Natural killer cell (primary cell): ENCODE results near the gene FLII. TPM values are rescaled to one million over a fixed set of nuclear protein-coding genes. Genes with fewer than 3 reads are reported as not detected.
A peak's percentile ranks its signal among the peaks of the same experiment; 100 is the strongest.
"Not testable (repeated sequence)": the region's sequence is repeated elsewhere in the genome, so short reads cannot be mapped to it uniquely, and the experiment has no call there.

ENCODE experiments used
- ATAC-seq, 3 donors: fragments of 150-1000 bp in 2 of 3; fragments of 200-7000 bp in 1 of 3; cut with Tn5 transposase; 1 replicate in 1 of 3; 2 replicates in 2 of 3; pipeline ENCODE4 v1.10.0; 2021; ENCODE audit warnings: mild to moderate bottlenecking in 2 of 3, moderate library complexity in 2 of 3
- DNase-seq, 2 donors: peaks; one replicate each; pipeline versions ENCODE4 v3.0.0 to v3.0.0-alpha.2; 2013 to 2021; ENCODE audit warnings: mixed read lengths in 1 of 2
- H3K27ac ChIP-seq: one replicate; pipeline ENCODE4 v1.5.1; 2013; ENCODE audit warnings: mild to moderate bottlenecking, low read length
- H3K27me3 ChIP-seq: one replicate; pipeline ENCODE4 v1.6.1; 2013; ENCODE audit warnings: low read length; ENCODE audit not compliant: control insufficient read depth, insufficient read depth
- H3K36me3 ChIP-seq: one replicate; pipeline ENCODE4 v1.6.1; 2013; ENCODE audit warnings: low read length; ENCODE audit not compliant: control insufficient read depth, insufficient read depth
- H3K4me1 ChIP-seq: one replicate; pipeline ENCODE4 v1.6.1; 2013; ENCODE audit warnings: low read length; ENCODE audit not compliant: control insufficient read depth, insufficient read depth
- H3K4me3 ChIP-seq: one replicate; pipeline ENCODE4 v1.5.1; 2013; ENCODE audit warnings: low read length
- H3K9me3 ChIP-seq: one replicate; pipeline ENCODE4 v1.6.1; 2013; ENCODE audit warnings: low read length; ENCODE audit not compliant: control insufficient read depth, insufficient read depth
- H3K27ac Mint-ChIP-seq, 2 donors: one replicate each; pipeline ENCODE4 v1.8.0; 2022; ENCODE audit warnings: mild to moderate bottlenecking in 2 of 2, mixed read lengths in 2 of 2, moderate library complexity in 1 of 2
- H3K27me3 Mint-ChIP-seq, 2 donors: one replicate each; pipeline ENCODE4 v1.8.0; 2022; ENCODE audit warnings: low read depth in 2 of 2, mixed read lengths in 2 of 2
- H3K36me3 Mint-ChIP-seq: one replicate; pipeline ENCODE4 v1.8.0; 2022; ENCODE audit warnings: mixed read lengths
- H3K4me1 Mint-ChIP-seq, 2 donors: one replicate each; pipeline ENCODE4 v1.8.0; 2022; ENCODE audit warnings: mixed read lengths in 2 of 2
- H3K4me3 Mint-ChIP-seq: one replicate; pipeline ENCODE4 v1.8.0; 2022; ENCODE audit warnings: mild to moderate bottlenecking, moderate library complexity, mixed read lengths
- H3K9me3 Mint-ChIP-seq, 2 donors: one replicate each; pipeline ENCODE4 v1.8.0; 2022; ENCODE audit warnings: mixed read lengths in 2 of 2
- WGBS: methylation state at CpG from one replicate; pipeline ENCODE4 v1.1.7; 2013; ENCODE audit warnings: missing lambda C conversion rate; ENCODE audit not compliant: insufficient coverage; 5-methylcytosine and 5-hydroxymethylcytosine counted together
- intact Hi-C: fragments of 100-400 bp; cut with micrococcal nuclease; formaldehyde crosslinking; loops from one replicate; pipeline ENCODE4 v1.14.2; 2022
- total RNA-seq, 4 donors: library from RNA; stranded (reverse); fragments of 120-200 nt in 1 of 4; gene quantifications; one replicate each; pipeline versions ENCODE4 v1.2.3 to v1.2.4, GENCODE V29; 2013 to 2022
- TF ChIP-seq, protein P1 (sequence below): fragments of 200-600 bp; IDR thresholded peaks from one replicate; pipeline ENCODE4 v1.8.0; 2022; ENCODE audit warnings: antibody characterized with exemption

Gene FLII
- total RNA-seq: 100 to 1,000 TPM; 286 to 342 (median 327) TPM
- total RNA-seq (2013): 159 TPM

DNA sequence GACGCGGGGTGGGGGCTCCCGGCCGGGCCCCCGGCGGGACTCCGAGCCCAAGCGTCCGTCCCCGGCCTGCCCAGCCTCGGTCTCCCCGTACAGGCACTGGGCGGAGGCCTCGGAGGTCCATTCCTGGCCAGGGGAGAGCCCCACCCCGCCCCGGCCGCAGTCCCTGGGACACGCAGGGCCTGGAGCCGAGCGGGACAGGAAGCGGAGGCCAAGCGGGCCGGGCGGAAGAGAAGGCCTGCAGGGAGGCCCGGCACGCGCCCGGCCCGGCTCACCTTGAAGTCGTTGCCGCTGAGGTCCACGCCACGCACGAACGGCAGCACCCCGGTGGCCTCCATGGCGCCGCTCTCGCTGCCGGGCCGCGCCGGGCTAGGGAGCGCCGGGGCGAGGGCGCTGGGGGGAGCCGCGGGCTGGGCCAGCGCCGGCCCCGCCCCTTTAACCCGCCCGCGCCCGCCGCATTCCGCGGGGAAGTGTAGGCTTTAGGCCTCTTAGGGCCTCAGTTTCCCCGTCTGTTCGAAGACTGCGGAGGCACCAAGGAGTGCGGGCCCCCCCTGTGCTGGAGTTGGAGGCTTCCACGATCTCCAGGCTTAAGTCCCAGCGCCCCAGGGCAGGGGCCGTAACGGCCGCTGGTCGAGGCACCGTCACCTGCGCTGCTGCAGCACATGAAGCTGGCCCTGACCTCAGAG is at the start of gene FLII:
Gene FLII (minus strand): TSS at position 383 of the 683 bp plus-strand sequence. CDS start 48 bp downstream, at position 335.
- peaks cover 51% of the 10 kb centered on the region for H3K4me1 ChIP-seq
- intact Hi-C loops: loop anchor here (5.0 kb wide), 1 partner anchor 76 kb away; the partner anchor contains the start of gene ALKBH5
- ATAC-seq (peak; percentile 41 to 64 (median 55)), DNase-seq (peak; percentile 54 to 78)
- H3K27ac Mint-ChIP-seq: peak within 1 kb of the TSS; percentile 81 to 96
- H3K4me3 Mint-ChIP-seq: peak within 1 kb of the TSS; percentile 97
- H3K36me3 Mint-ChIP-seq: no peaks in the 10 kb centered on the region
- 1% methylated on average over 71 of the region's 71 CpGs for WGBS
- no peaks in the 10 kb centered on the region for H3K27me3 ChIP-seq
- peaks cover 17 to 36% of the 10 kb centered on the region in 2 donors for H3K4me1 Mint-ChIP-seq
- peak within 1 kb of the TSS; percentile 79 for H3K27ac ChIP-seq
- H3K9me3 ChIP-seq: no peaks in the 10 kb centered on the region
- TF ChIP-seq, protein P1, sequence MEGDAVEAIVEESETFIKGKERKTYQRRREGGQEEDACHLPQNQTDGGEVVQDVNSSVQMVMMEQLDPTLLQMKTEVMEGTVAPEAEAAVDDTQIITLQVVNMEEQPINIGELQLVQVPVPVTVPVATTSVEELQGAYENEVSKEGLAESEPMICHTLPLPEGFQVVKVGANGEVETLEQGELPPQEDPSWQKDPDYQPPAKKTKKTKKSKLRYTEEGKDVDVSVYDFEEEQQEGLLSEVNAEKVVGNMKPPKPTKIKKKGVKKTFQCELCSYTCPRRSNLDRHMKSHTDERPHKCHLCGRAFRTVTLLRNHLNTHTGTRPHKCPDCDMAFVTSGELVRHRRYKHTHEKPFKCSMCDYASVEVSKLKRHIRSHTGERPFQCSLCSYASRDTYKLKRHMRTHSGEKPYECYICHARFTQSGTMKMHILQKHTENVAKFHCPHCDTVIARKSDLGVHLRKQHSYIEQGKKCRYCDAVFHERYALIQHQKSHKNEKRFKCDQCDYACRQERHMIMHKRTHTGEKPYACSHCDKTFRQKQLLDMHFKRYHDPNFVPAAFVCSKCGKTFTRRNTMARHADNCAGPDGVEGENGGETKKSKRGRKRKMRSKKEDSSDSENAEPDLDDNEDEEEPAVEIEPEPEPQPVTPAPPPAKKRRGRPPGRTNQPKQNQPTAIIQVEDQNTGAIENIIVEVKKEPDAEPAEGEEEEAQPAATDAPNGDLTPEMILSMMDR: no peak
- no peaks in the 10 kb centered on the region for H3K27me3 Mint-ChIP-seq
- peaks cover 27% of the 10 kb centered on the region for H3K36me3 ChIP-seq
- H3K4me3 ChIP-seq: peak within 1 kb of the TSS; percentile 65
- no peaks in the 10 kb centered on the region for H3K9me3 Mint-ChIP-seq

GRCh38 chr17:18303206-18303605 is 44.7 kb upstream of the FLII start:
- H3K4me1 Mint-ChIP-seq, intact Hi-C loops, ATAC-seq, H3K9me3 Mint-ChIP-seq, H3K27me3 Mint-ChIP-seq, H3K27ac Mint-ChIP-seq, H3K4me3 ChIP-seq, DNase-seq, H3K27ac ChIP-seq, H3K4me3 Mint-ChIP-seq, H3K9me3 ChIP-seq, H3K4me1 ChIP-seq, H3K27me3 ChIP-seq: not testable (repeated sequence)
- peaks cover 14% of the 10 kb centered on the region for H3K36me3 Mint-ChIP-seq
- H3K36me3 ChIP-seq: peaks cover 68% of the 10 kb centered on the region
- 93% methylated on average over 12 of the region's 13 CpGs for WGBS

GRCh38 chr17:18300725-18301480 is 42.4 kb upstream of the FLII start:
- Mint-ChIP-seq H3K9me3 (no peaks in the 10 kb centered on the region), H3K27ac (peak overlapping the region in 1 of 2 donors; percentile 5), H3K4me3 (no peak overlapping the region), H3K27me3 (no peaks in the 10 kb centered on the region), H3K36me3 (peaks cover 14% of the 10 kb centered on the region), H3K4me1 (no peaks in the 10 kb centered on the region)
- intact Hi-C loops: no loop called here
- TF ChIP-seq, protein P1: no peak
- Histone ChIP-seq H3K4me3 (no peak overlapping the region), H3K36me3 (peaks cover 55% of the 10 kb centered on the region), H3K27ac (no peak overlapping the region), H3K4me1 (no peaks in the 10 kb centered on the region), H3K9me3 (no peaks in the 10 kb centered on the region), H3K27me3 (no peaks in the 10 kb centered on the region)
- 91% methylated on average over 8 of the region's 8 CpGs for WGBS
- DNase-seq (no peak), ATAC-seq (peak in 1 of 3 donors; percentile 32)

DNA sequence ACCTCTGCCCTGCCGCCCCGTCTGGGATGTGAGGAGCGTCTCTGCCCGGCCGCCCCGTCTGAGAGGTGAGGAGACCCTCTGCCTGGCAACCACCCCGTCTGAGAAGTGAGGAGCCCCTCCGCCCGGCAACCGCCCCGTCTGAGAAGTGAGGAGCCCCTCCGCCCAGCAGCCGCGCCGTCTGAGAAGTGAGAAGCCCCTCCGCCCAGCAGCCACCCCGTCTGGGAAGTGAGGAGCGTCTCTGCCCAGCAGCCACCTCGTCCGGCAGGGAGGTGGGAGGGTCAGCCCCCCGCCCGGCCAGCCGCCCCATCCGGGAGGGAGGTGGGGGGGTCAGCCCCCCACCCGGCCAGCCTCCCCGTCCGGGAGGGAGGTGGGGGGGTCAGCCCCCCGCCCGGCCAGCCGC is 39.5 kb upstream of the FLII start:
- H3K27ac Mint-ChIP-seq, H3K27ac ChIP-seq, H3K9me3 Mint-ChIP-seq, ATAC-seq, H3K4me3 Mint-ChIP-seq, H3K27me3 ChIP-seq, H3K4me1 ChIP-seq, DNase-seq, intact Hi-C loops, H3K27me3 Mint-ChIP-seq, H3K9me3 ChIP-seq, H3K4me1 Mint-ChIP-seq, H3K4me3 ChIP-seq: not testable (repeated sequence)
- H3K36me3 ChIP-seq: peaks cover 40% of the 10 kb centered on the region
- WGBS: 98% methylated on average over 20 of the region's 30 CpGs
- H3K36me3 Mint-ChIP-seq: peaks cover 14% of the 10 kb centered on the region
